ENCODE data around the gene GRIK4. TPM values are rescaled to one million over a fixed set of nuclear protein-coding genes. Genes with fewer than 3 reads are reported as not detected.

GRIK4 gene
- total and polyA plus RNA-seq, 8 donors: 0.76 to 10.1 (median 7.7) TPM

DNA sequence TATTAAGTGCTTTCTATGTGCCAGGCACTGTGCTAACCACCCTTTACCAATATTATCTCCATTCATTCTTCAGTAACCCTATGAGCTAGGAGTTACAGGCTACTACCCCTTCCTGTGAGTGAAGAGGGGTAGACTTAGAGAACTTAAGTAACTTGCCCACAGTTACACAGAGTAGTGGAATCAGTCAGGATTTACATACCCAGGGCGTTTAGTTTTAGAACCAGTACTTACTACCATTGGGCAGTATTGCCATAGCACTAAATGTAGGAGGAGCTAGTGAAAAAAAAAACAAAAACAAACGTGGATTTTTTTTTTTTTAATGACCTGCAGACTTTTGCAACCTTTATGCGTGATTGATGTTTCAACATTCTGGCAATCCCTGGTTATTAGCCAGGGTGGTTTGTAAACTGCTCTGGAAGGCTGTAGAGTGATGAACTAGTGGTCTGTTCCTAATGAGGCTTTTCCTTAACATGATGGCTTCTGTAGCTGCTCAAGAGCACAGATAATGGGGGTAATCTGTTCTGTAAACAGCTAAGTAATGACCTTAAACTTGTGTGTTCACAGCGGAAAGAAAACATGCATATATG is 523.7 kb downstream of the GRIK4 start:
- TF ChIP-seq, protein P1, sequence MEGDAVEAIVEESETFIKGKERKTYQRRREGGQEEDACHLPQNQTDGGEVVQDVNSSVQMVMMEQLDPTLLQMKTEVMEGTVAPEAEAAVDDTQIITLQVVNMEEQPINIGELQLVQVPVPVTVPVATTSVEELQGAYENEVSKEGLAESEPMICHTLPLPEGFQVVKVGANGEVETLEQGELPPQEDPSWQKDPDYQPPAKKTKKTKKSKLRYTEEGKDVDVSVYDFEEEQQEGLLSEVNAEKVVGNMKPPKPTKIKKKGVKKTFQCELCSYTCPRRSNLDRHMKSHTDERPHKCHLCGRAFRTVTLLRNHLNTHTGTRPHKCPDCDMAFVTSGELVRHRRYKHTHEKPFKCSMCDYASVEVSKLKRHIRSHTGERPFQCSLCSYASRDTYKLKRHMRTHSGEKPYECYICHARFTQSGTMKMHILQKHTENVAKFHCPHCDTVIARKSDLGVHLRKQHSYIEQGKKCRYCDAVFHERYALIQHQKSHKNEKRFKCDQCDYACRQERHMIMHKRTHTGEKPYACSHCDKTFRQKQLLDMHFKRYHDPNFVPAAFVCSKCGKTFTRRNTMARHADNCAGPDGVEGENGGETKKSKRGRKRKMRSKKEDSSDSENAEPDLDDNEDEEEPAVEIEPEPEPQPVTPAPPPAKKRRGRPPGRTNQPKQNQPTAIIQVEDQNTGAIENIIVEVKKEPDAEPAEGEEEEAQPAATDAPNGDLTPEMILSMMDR (IDR thresholded peaks at IDR 0.05): no peak
- Histone ChIP-seq H3K4me1 (peaks cover 0 to 8% of the 10 kb centered on the region in 2 donors), H3K4me3 (no peak overlapping the region), H3K27me3 (no peaks in the 10 kb centered on the region), H3K36me3 (no peaks in the 10 kb centered on the region), H3K27ac (no peak overlapping the region), H3K9me3 (no peaks in the 10 kb centered on the region)
- DNase-seq: no peak
- intact Hi-C loops (cut with DNase I): no loop called here
- no peak for ATAC-seq

DNA sequence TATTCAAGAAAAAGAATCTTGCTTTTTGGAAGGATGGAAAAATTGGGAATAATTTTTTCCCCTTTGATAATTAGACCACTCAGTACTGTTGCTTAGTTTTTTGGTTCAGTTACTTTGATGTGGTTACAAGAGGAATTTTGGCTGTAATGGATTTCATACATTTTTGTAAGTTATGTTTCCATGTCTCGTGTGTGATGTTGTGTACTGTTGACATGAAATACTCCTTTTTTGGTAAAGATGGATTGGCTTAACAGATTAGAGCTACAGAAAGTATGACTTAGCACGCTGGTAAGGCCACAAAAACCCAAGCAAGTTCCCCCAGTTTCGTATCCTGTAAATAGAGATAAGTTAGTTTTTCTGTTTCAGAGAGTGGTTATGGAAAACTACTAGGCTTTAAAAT is 524.2 kb downstream of the GRIK4 start:
- H3K4me3 ChIP-seq: no peak overlapping the region
- no peak overlapping the region for H3K27ac ChIP-seq
- ATAC-seq (no peak), DNase-seq (no peak)
- H3K36me3 ChIP-seq: no peaks in the 10 kb centered on the region
- peaks cover 0 to 9% of the 10 kb centered on the region in 2 donors for H3K4me1 ChIP-seq
- H3K9me3 ChIP-seq: no peaks in the 10 kb centered on the region
- no peaks in the 10 kb centered on the region for H3K27me3 ChIP-seq
- intact Hi-C loops (cut with DNase I): no loop called here
- TF ChIP-seq, protein P1 (IDR thresholded peaks at IDR 0.05): no peak

DNA sequence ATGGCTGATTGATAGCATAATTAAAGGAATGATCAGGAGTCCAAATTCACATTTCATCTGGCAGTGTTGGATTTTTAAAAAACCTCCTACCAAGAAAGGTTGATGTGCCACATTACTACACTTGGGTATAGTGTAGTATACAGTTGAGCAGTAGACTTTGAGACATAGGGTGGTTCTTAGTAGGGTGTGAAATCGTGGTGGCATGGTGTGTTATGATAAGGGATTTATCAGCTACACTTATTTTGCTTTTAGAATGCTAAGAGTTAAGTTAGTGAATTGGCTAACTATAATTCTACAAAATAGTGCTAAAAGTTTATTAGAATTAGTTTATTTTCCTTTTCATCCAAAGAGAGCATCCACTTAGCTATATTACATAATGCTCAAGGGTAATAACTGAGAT is 525.5 kb downstream of the GRIK4 start:
- intact Hi-C loops (cut with DNase I): no loop called here
- ATAC-seq (no peak), DNase-seq (no peak)
- no peaks in the 10 kb centered on the region for H3K36me3 ChIP-seq
- H3K27me3 ChIP-seq: no peaks in the 10 kb centered on the region
- H3K4me3 ChIP-seq: no peak overlapping the region
- TF ChIP-seq, protein P1 (IDR thresholded peaks at IDR 0.05): no peak
- H3K27ac ChIP-seq: no peak overlapping the region
- peaks cover 0 to 9% of the 10 kb centered on the region in 2 donors for H3K4me1 ChIP-seq
- H3K9me3 ChIP-seq: no peaks in the 10 kb centered on the region

Other genes with a start within 250 kb of the GRIK4 start
- gene TLCD5, start 186.4 kb upstream of the GRIK4 start, total RNA-seq: 1 to 10 TPM; 5.2 to 6.9 TPM
- 10 to 100 TPM; 16.3 to 19.0 (median 17.6) TPM for gene TLCD5, start 186.4 kb upstream of the GRIK4 start, polyA plus RNA-seq (ENCODE audit: insufficient read length in 6 of 6)
- 100 to 1,000 TPM; 101 to 109 TPM for gene ARHGEF12, start 175.3 kb upstream of the GRIK4 start, total RNA-seq
- gene ARHGEF12, start 175.3 kb upstream of the GRIK4 start, polyA plus RNA-seq (ENCODE audit: insufficient read length in 6 of 6): 100 to 1,000 TPM in 2 of 6 donors, 10 to 100 TPM in 4; 91.4 to 108 (median 97.4) TPM